ENCODE measurements around the gene HYAL2.
"Not testable (repeated sequence)": the region's sequence is repeated elsewhere in the genome, so short reads cannot be mapped to it uniquely, and the experiment has no call there.

The HYAL2 gene

GRCh38 chr3:50275141-50275995 is 47.2 kb downstream of the HYAL2 start:
- DNase-seq, result no peak
- Histone ChIP-seq H3K9me3 (no peaks in the 10 kb centered on the region), H3K36me3 (peaks cover 0 to 17% (median 0%) of the 10 kb centered on the region in 3 donors), H3K4me1 (peaks cover 0 to 43% (median 23%) of the 10 kb centered on the region in 4 donors), H3K27me3 (no peaks in the 10 kb centered on the region), H3K27ac (no peak overlapping the region), H3K4me3 (no peak overlapping the region)
- TF ChIP-seq, protein P1, sequence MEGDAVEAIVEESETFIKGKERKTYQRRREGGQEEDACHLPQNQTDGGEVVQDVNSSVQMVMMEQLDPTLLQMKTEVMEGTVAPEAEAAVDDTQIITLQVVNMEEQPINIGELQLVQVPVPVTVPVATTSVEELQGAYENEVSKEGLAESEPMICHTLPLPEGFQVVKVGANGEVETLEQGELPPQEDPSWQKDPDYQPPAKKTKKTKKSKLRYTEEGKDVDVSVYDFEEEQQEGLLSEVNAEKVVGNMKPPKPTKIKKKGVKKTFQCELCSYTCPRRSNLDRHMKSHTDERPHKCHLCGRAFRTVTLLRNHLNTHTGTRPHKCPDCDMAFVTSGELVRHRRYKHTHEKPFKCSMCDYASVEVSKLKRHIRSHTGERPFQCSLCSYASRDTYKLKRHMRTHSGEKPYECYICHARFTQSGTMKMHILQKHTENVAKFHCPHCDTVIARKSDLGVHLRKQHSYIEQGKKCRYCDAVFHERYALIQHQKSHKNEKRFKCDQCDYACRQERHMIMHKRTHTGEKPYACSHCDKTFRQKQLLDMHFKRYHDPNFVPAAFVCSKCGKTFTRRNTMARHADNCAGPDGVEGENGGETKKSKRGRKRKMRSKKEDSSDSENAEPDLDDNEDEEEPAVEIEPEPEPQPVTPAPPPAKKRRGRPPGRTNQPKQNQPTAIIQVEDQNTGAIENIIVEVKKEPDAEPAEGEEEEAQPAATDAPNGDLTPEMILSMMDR (IDR thresholded peaks at IDR 0.05), result no peak
- intact Hi-C loops (cut with DNase I; ENCODE audit: low total_unique reads), result loop anchor here (5.0 to 10.0 kb wide), 2 partner anchors 33 to 151 kb away; no protein-coding TSS in a partner anchor

DNA sequence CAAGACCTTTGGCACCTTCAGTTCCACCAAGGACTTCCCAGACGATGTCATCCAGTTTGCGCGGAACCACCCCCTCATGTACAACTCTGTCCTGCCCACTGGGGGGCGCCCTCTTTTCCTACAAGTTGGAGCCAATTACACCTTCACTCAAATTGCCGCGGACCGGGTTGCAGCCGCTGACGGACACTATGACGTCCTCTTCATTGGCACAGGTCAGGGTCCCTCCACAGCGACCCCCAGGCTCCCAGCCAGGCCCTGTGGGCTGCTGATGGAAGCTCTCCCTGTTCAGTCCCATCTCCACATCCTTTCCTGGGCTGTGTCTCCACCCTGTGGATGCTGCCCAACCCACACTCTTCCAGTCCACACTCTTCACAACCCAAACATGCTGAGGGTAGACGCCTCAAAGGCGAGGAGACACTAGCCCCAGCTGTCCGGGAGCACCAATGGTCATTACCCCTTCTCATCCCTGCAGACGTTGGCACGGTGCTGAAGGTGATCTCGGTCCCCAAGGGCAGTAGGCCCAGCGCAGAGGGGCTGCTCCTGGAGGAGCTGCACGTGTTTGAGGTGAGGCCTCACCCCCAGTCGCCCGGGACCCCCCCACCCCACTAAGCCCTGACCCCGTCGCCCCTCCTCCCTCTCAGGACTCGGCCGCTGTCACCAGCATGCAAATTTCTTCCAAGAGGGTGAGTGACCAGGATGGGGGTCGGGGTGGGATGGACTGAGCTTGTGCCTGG is 48.0 kb downstream of the HYAL2 start:
- Histone ChIP-seq H3K9me3 (no peaks in the 10 kb centered on the region), H3K4me3 (no peak overlapping the region), H3K4me1 (peaks cover 0 to 51% (median 30%) of the 10 kb centered on the region in 4 donors), H3K36me3 (peaks cover 0 to 17% (median 0%) of the 10 kb centered on the region in 3 donors), H3K27me3 (no peaks in the 10 kb centered on the region), H3K27ac (no peak overlapping the region)
- TF ChIP-seq, protein P1 (IDR thresholded peaks at IDR 0.05), result peak; percentile 45 to 47
- intact Hi-C loops (cut with DNase I; ENCODE audit: low total_unique reads), result loop anchor here (5.0 to 10.0 kb wide), 2 partner anchors 32 to 150 kb away; no protein-coding TSS in a partner anchor
- DNase-seq, result peak in 1 of 2 donors; percentile 63

GRCh38 chr3:50273689-50274065 is 48.9 kb downstream of the HYAL2 start:
- intact Hi-C loops (cut with DNase I; ENCODE audit: low total_unique reads), result loop anchor here (2.0 to 10.0 kb wide), 2 partner anchors 81 to 149 kb away; no protein-coding TSS in a partner anchor
- no peak overlapping the region for H3K4me3 ChIP-seq
- H3K27me3 ChIP-seq, result no peaks in the 10 kb centered on the region
- no peaks in the 10 kb centered on the region for H3K9me3 ChIP-seq
- no peak for DNase-seq
- H3K36me3 ChIP-seq, result peaks cover 0 to 17% (median 0%) of the 10 kb centered on the region in 3 donors
- peaks cover 0 to 53% (median 30%) of the 10 kb centered on the region in 4 donors for H3K4me1 ChIP-seq
- TF ChIP-seq, protein P1 (IDR thresholded peaks at IDR 0.05), result no peak
- no peak overlapping the region for H3K27ac ChIP-seq

GRCh38 chr3:50272911-50273688 is 49.4 kb downstream of the HYAL2 start:
- no peaks in the 10 kb centered on the region for H3K27me3 ChIP-seq
- H3K9me3 ChIP-seq, result no peaks in the 10 kb centered on the region
- intact Hi-C loops (cut with DNase I; ENCODE audit: low total_unique reads), result loop anchor here (2.0 to 10.0 kb wide), 2 partner anchors 80 to 148 kb away; no protein-coding TSS in a partner anchor
- H3K36me3 ChIP-seq, result peaks cover 0 to 17% (median 0%) of the 10 kb centered on the region in 3 donors
- DNase-seq, result peak; percentile 81 to 91
- H3K4me3 ChIP-seq, result peak overlapping the region; percentile 22 to 44
- H3K4me1 ChIP-seq, result peaks cover 0 to 53% (median 33%) of the 10 kb centered on the region in 4 donors
- TF ChIP-seq, protein P1 (IDR thresholded peaks at IDR 0.05), result peak; percentile 98 to 99
- H3K27ac ChIP-seq, result no peak overlapping the region

GRCh38 chr3:50272538-50272910 is 50.0 kb downstream of the HYAL2 start:
- Histone ChIP-seq H3K36me3 (peaks cover 0 to 17% (median 0%) of the 10 kb centered on the region in 3 donors), H3K4me3 (peak overlapping the region in 1 of 2 donors; percentile 44), H3K4me1 (peaks cover 0 to 58% (median 39%) of the 10 kb centered on the region in 4 donors)
- DNase-seq, H3K27ac ChIP-seq, H3K9me3 ChIP-seq, H3K27me3 ChIP-seq: not testable (repeated sequence)
- intact Hi-C loops (cut with DNase I; ENCODE audit: low total_unique reads), result loop anchor here (2.0 to 10.0 kb wide), 2 partner anchors 80 to 148 kb away; no protein-coding TSS in a partner anchor

Data from tibial artery (tissue), 4 donors.